PC-9 (cell line): ENCODE measurements around the gene CARMIL3. TPM values are rescaled to one million over a fixed set of nuclear protein-coding genes. Genes with fewer than 3 reads are reported as not detected.

Source experiments
- BruUV-seq: library from RNA; stranded (reverse); fragments of 400-500 nt; replicated peaks from 2 replicates; lab custom pipeline; 2021; lab: Mats Ljungman, UMichigan
- CTCF ChIA-PET: fragments of 300-600 bp; sonication (Branson Sonifier 250); formaldehyde crosslinking; loops from one replicate; lab custom pipeline; 2022; ENCODE audit warnings: antibody characterized with exemption; lab: Charles Lee
- POLR2A ChIA-PET: fragments of 300-600 bp; sonication (Branson Sonifier 250); formaldehyde crosslinking; loops from one replicate; lab custom pipeline; 2022; ENCODE audit warnings: antibody characterized with exemption; ENCODE audit not compliant: unreplicated experiment; lab: Charles Lee
- DNase-seq, 2 experiments: peaks; one replicate each; pipeline versions ENCODE4 v3.0.0 to v3.0.0-alpha.2; 2015 to 2022; ENCODE audit warnings: mixed read lengths in 1 of 2
- H2AFZ ChIP-seq: fragments of 200-600 bp; sonication (generic); 2 replicates; pipeline ENCODE4 v1.8.1; 2017; ENCODE audit warnings: antibody characterized with exemption
- H3F3A ChIP-seq: fragments of 200-600 bp; sonication (generic); 2 replicates; pipeline ENCODE4 v1.8.1; 2017; ENCODE audit warnings: antibody characterized with exemption, mild to moderate bottlenecking, low read depth; ENCODE audit not compliant: insufficient read depth
- H3K27ac ChIP-seq: fragments of 200-600 bp; sonication (generic); 2 replicates; pipeline ENCODE4 v1.6.1; 2016; ENCODE audit warnings: mixed run types
- H3K27me3 ChIP-seq: fragments of 200-600 bp; sonication (generic); 2 replicates; pipeline ENCODE4 v1.6.1; 2016; ENCODE audit warnings: low read depth, mixed run types; ENCODE audit not compliant: insufficient read depth
- H3K36me3 ChIP-seq: fragments of 200-600 bp; sonication (generic); 2 replicates; pipeline ENCODE4 v1.6.1; 2016; ENCODE audit warnings: low read depth, mixed run types
- H3K4me1 ChIP-seq: fragments of 200-600 bp; sonication (generic); replicated peaks from 2 replicates; pipeline ENCODE4 v1.6.1; 2016; ENCODE audit warnings: mixed run types; ENCODE audit not compliant: insufficient read depth
- H3K4me2 ChIP-seq: fragments of 200-600 bp; sonication (generic); 2 replicates; pipeline ENCODE4 v1.6.1; 2017; ENCODE audit warnings: mixed run types
- H3K4me3 ChIP-seq: fragments of 200-600 bp; sonication (generic); 2 replicates; pipeline ENCODE4 v1.6.1; 2016; ENCODE audit warnings: mixed run types
- H3K79me2 ChIP-seq: fragments of 200-600 bp; sonication (generic); 2 replicates; pipeline ENCODE4 v1.6.1; 2017; ENCODE audit warnings: low read depth, mixed run types
- H3K9me2 ChIP-seq: fragments of 200-600 bp; sonication (generic); 2 replicates; pipeline ENCODE4 v1.8.1; 2017; ENCODE audit warnings: mild to moderate bottlenecking; ENCODE audit not compliant: insufficient read depth
- H3K9me3 ChIP-seq: fragments of 200-600 bp; sonication (generic); 2 replicates; pipeline ENCODE4 v1.8.1; 2016; ENCODE audit warnings: low read depth; ENCODE audit not compliant: insufficient read depth
- H4K20me1 ChIP-seq: fragments of 200-600 bp; sonication (generic); 2 replicates; pipeline ENCODE4 v1.8.1; 2017; ENCODE audit not compliant: insufficient read depth
- EZH2 ChIP-seq: fragments of 200-600 bp; sonication (generic); IDR thresholded peaks from 2 replicates; pipeline ENCODE4 v1.8.0; 2017; ENCODE audit warnings: antibody characterized with exemption, low read depth
- intact Hi-C: fragments of 100-400 bp; cut with micrococcal nuclease; formaldehyde crosslinking; loops from one replicate; pipeline ENCODE4 v1.10.0; 2022; ENCODE audit not compliant: unreplicated experiment
- total RNA-seq: library from RNA; stranded (reverse); gene quantifications from 2 replicates; pipeline ENCODE4 v1.2.3, GENCODE V29; 2021
- TF ChIP-seq, protein P1 (sequence below): fragments of 200-600 bp; sonication (generic); conservative IDR thresholded peaks from 2 replicates; pipeline ENCODE4 v1.6.1; 2017; ENCODE audit warnings: mixed run types, antibody characterized with exemption, mild to moderate bottlenecking, moderate library complexity

Gene CARMIL3
- total RNA-seq, 1 experiment from 2014 or later = not detected

- H3K27me3 ChIP-seq = peaks cover 24% of the 10 kb centered on the region
- H3K9me3 ChIP-seq = no peaks in the 10 kb centered on the region
- no peak overlapping the region for H3K4me3 ChIP-seq
- POLR2A ChIA-PET = interaction anchor here (0.8 to 1.6 kb wide), 2 partner anchors 35 to 88 kb away, joined by 3 read pairs; partner anchors contain the start of gene PCK2
- no peak overlapping the region for H2AFZ ChIP-seq
- no peak for DNase-seq
- no peak overlapping the region for H3K27ac ChIP-seq
- TF ChIP-seq, protein P1, sequence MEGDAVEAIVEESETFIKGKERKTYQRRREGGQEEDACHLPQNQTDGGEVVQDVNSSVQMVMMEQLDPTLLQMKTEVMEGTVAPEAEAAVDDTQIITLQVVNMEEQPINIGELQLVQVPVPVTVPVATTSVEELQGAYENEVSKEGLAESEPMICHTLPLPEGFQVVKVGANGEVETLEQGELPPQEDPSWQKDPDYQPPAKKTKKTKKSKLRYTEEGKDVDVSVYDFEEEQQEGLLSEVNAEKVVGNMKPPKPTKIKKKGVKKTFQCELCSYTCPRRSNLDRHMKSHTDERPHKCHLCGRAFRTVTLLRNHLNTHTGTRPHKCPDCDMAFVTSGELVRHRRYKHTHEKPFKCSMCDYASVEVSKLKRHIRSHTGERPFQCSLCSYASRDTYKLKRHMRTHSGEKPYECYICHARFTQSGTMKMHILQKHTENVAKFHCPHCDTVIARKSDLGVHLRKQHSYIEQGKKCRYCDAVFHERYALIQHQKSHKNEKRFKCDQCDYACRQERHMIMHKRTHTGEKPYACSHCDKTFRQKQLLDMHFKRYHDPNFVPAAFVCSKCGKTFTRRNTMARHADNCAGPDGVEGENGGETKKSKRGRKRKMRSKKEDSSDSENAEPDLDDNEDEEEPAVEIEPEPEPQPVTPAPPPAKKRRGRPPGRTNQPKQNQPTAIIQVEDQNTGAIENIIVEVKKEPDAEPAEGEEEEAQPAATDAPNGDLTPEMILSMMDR = no peak
- TF ChIP-seq EZH2 = no peak
- BruUV-seq = no TSS peak
- H3K4me1 ChIP-seq = no peaks in the 10 kb centered on the region
- no peaks in the 10 kb centered on the region for H3K36me3 ChIP-seq
- intact Hi-C loops = loop anchor here (1.0 to 2.0 kb wide), 5 partner anchors 31 to 238 kb away; partner anchors contain the start of genes IRF9 and TINF2
- H3K79me2 ChIP-seq = no peaks in the 10 kb centered on the region
- no peaks in the 10 kb centered on the region for H3K9me2 ChIP-seq
- no peaks in the 10 kb centered on the region for H3F3A ChIP-seq
- H4K20me1 ChIP-seq = no peaks in the 10 kb centered on the region
- CTCF ChIA-PET = interaction anchor here (1.0 to 1.3 kb wide), 4 partner anchors 31 to 77 kb away, joined by 3 to 14 read pairs (median 4); partner anchors contain the start of gene PSME1
- H3K4me2 ChIP-seq = no peak overlapping the region
Measured at GRCh38 chr14:24058951-24059475, 7.2 kb downstream of the CARMIL3 start.

DNA sequence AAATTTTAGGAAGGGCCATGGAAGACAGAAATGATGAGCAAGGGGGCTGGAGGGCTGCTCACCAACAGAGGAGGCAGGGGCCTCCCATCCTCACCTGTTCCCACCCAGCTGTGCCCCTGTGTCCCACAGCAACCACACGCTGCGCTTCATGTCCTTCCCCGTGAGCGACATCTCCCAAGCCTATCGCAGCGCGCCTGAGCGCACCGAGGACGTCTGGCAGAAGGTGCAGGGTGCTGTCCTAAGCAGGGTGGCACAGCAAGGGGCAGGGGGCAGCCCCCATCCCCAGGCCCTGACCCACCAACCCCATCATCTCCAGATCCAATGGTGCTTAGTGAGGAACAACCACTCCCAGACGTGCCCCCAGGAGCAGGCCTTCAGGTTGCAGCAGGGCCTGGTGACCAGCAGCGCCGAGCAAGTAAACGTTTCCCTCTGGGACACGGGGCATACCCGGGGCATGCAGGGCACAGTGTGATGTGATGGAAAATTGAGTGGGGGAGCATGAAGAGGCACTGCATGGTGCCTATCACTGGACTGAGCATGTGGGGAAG is 8.1 kb downstream of the CARMIL3 start:
- POLR2A ChIA-PET = no interaction called here

DNA sequence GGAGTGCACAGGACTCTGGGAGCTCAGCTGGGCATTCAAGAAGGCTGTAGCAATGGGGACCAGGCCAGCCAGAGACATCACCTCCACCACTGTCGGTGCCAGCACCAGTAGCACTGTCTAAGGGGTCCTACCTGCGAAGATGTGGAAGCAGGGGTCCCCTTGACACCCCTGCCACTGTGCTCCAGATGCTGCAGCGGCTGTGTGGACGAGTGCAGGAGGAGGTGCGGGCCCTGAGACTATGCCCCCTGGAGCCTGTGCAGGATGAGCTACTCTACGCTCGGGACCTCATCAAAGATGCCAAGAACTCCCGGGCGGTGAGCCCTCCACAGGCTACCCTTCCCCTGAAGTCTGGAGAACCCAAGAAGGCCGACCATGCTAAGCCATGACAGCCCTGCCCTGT is 8.6 kb downstream of the CARMIL3 start:
- Histone ChIP-seq H3K27me3 (0 out of 2 replicates have a peak, but pooled peaks cover 11% of the 10 kb centered on the region), H4K20me1 (no peaks in the 10 kb centered on the region), H3F3A (no peaks in the 10 kb centered on the region), H3K4me3 (no peak overlapping the region), H3K4me2 (no peak overlapping the region), H3K79me2 (no peaks in the 10 kb centered on the region), H3K36me3 (no peaks in the 10 kb centered on the region), H3K9me2 (no peaks in the 10 kb centered on the region), H2AFZ (no peak overlapping the region), H3K4me1 (no peaks in the 10 kb centered on the region), H3K9me3 (no peaks in the 10 kb centered on the region), H3K27ac (no peak overlapping the region)
- BruUV-seq = no TSS peak
- TF ChIP-seq, protein P1 = no peak
- no peak for TF ChIP-seq EZH2
- intact Hi-C loops = no loop called here
- CTCF ChIA-PET = no interaction called here
- POLR2A ChIA-PET = no interaction called here
- DNase-seq = no peak

More for the DNA sequence above, 8.1 kb downstream of the CARMIL3 start:
- H3F3A ChIP-seq = no peaks in the 10 kb centered on the region
- H3K27me3 ChIP-seq = peaks cover 17% of the 10 kb centered on the region; the same call in 1 of the 2 replicates
- H3K36me3 ChIP-seq = no peaks in the 10 kb centered on the region
- H4K20me1 ChIP-seq = no peaks in the 10 kb centered on the region
- H3K79me2 ChIP-seq = no peaks in the 10 kb centered on the region
- BruUV-seq = no TSS peak
- H2AFZ ChIP-seq = no peak overlapping the region
- no peaks in the 10 kb centered on the region for H3K9me3 ChIP-seq
- no peak for TF ChIP-seq EZH2
- TF ChIP-seq, protein P1 = no peak
- CTCF ChIA-PET = no interaction called here
- H3K4me2 ChIP-seq = no peak overlapping the region
- H3K27ac ChIP-seq = no peak overlapping the region
- no peak overlapping the region for H3K4me3 ChIP-seq
- intact Hi-C loops = loop anchor here (2.0 kb wide), 2 partner anchors 101 to 183 kb away; partner anchors contain the start of genes IRF9 and TINF2
- H3K9me2 ChIP-seq = no peaks in the 10 kb centered on the region
- DNase-seq = no peak
- no peaks in the 10 kb centered on the region for H3K4me1 ChIP-seq
